GM12878 (cell line): ENCODE data around the gene FER1L5. TPM values are rescaled to one million over a fixed set of nuclear protein-coding genes. Genes with fewer than 3 reads are reported as not detected.

Experiments used
- ATAC-seq: fragments of 200-7000 bp; cut with Tn5 transposase; 3 replicates; pipeline ENCODE4 v1.9.1; 2020; ENCODE audit warnings: mild to moderate bottlenecking, moderate library complexity
- BruUV-seq: library from RNA; stranded (reverse); fragments of 400-500 nt; replicated peaks from 2 replicates; lab custom pipeline; 2021; lab: Mats Ljungman, UMichigan
- CTCF ChIA-PET: fragments of 300-600 bp; sonication (Branson Sonifier 250); formaldehyde crosslinking; extraction: SDS; loops from one replicate; lab custom pipeline; 2021; ENCODE audit warnings: inconsistent platforms; lab: Yijun Ruan, JAX
- POLR2A ChIA-PET: fragments of 350-600 bp; formaldehyde crosslinking; extraction: SDS; loops from one replicate; lab custom pipeline; 2021; ENCODE audit warnings: inconsistent platforms; lab: Charles Lee
- RAD21 ChIA-PET: fragments of 300-600 bp; sonication (Branson Sonifier 250); formaldehyde crosslinking; loops from one replicate; lab custom pipeline; 2023; ENCODE audit warnings: antibody characterized with exemption; ENCODE audit not compliant: unreplicated experiment; lab: Charles Lee
- SMC1A ChIA-PET: fragments of 300-600 bp; sonication (Branson Sonifier 250); formaldehyde crosslinking; loops from one replicate; lab custom pipeline; 2023; ENCODE audit not compliant: unreplicated experiment, uncharacterized antibody; lab: Charles Lee
- DNase-seq: peaks from one replicate; pipeline ENCODE4 v3.0.0-alpha.2; 2011; ENCODE audit warnings: low read depth, low spot score
- FAIRE-seq: peaks from 3 replicates; lab custom pipeline; 2011; peaks lifted over from hg19 to GRCh38; lab: Jason Lieb, UNC
- H2AFZ ChIP-seq: 2 replicates; pipeline ENCODE4 v1.6.0; 2011; ENCODE audit warnings: low read depth, low read length, control low read depth; ENCODE audit not compliant: control insufficient read depth
- H3K27ac ChIP-seq: 2 replicates; pipeline ENCODE4 v1.5.1; 2011; ENCODE audit warnings: control low read depth; ENCODE audit not compliant: control insufficient read depth, insufficient read depth
- H3K27me3 ChIP-seq, 2 experiments: replicated peaks in 1 of 2; 2 replicates each; pipeline versions ENCODE4 v1.6.0 to v1.6.1; 2011; ENCODE audit warnings: low read length in 1 of 2; ENCODE audit not compliant: control insufficient read depth in 2 of 2, insufficient read depth in 2 of 2
- H3K36me3 ChIP-seq, 2 experiments: 2 replicates each; pipeline ENCODE4 v1.5.1; 2011; ENCODE audit warnings: low read length in 1 of 2; ENCODE audit not compliant: control insufficient read depth in 2 of 2, insufficient read depth in 2 of 2
- H3K4me1 ChIP-seq: 2 replicates; pipeline ENCODE4 v1.6.1; 2011; ENCODE audit warnings: mild to moderate bottlenecking, low read length, moderate library complexity, mixed read lengths; ENCODE audit not compliant: control insufficient read depth, insufficient read depth
- H3K4me2 ChIP-seq: 2 replicates; pipeline ENCODE4 v1.6.0; 2011; ENCODE audit warnings: control low read depth; ENCODE audit not compliant: control insufficient read depth, insufficient read depth
- H3K4me3 ChIP-seq: fragments of 200-600 bp; sonication (generic); 2 replicates; pipeline ENCODE4 v1.5.1; 2016
- H3K79me2 ChIP-seq: 2 replicates; pipeline ENCODE4 v1.6.0; 2011; ENCODE audit warnings: low read length; ENCODE audit not compliant: control insufficient read depth, insufficient read depth
- H3K9ac ChIP-seq: 2 replicates; pipeline ENCODE4 v1.8.0; 2011; ENCODE audit warnings: low read length, control low read depth, mixed read lengths; ENCODE audit not compliant: control insufficient read depth, insufficient read depth
- H3K9me3 ChIP-seq: replicated peaks from 3 replicates; pipeline ENCODE4 v1.5.1; 2011; ENCODE audit warnings: mild to moderate bottlenecking, low read length; ENCODE audit not compliant: control insufficient read depth, insufficient read depth
- H4K20me1 ChIP-seq: 2 replicates; pipeline ENCODE4 v1.6.0; 2011; ENCODE audit not compliant: control insufficient read depth, insufficient read depth
- CEBPB ChIP-seq, 2 experiments: fragments of 150-350 bp in 1 of 2; IDR thresholded peaks; 2 replicates each; pipeline ENCODE4 v1.6.1; 2012 to 2014; ENCODE audit warnings: low read depth in 2 of 2, low read length in 2 of 2, borderline replicate concordance in 1 of 2, inconsistent platforms in 1 of 2
- CREM ChIP-seq: IDR thresholded peaks from 2 replicates; pipeline ENCODE4 v1.6.1; 2014; ENCODE audit warnings: antibody characterized with exemption, low read depth
- CTCF ChIP-seq, 3 experiments: IDR thresholded peaks in 2 of 3; conservative IDR thresholded peaks in 1 of 3; 2 replicates each; pipeline ENCODE4 v1.5.1; 2011; ENCODE audit warnings: low read depth in 3 of 3, low read length in 3 of 3, mild to moderate bottlenecking in 3 of 3, control low read depth in 2 of 3, moderate library complexity in 2 of 3, inconsistent platforms in 1 of 3, mixed read lengths in 1 of 3; ENCODE audit not compliant: control insufficient read depth in 2 of 3, insufficient read depth in 1 of 3; ENCODE audit errors: extremely low read depth in 1 of 3
- PAX5 ChIP-seq: IDR thresholded peaks from 2 replicates; pipeline ENCODE4 v1.6.1; 2011; ENCODE audit warnings: low read depth, low read length, borderline replicate concordance
- RAD21 ChIP-seq: IDR thresholded peaks from 2 replicates; pipeline ENCODE4 v1.6.1; 2011; ENCODE audit warnings: mild to moderate bottlenecking, low read depth, low read length, moderate library complexity; ENCODE audit not compliant: insufficient read depth
- RELA ChIP-seq: fragments of 450-650 bp; IDR thresholded peaks from 2 replicates; pipeline ENCODE4 v1.8.0; 2014; ENCODE audit warnings: borderline replicate concordance; ENCODE audit not compliant: partially characterized antibody
- SKIL ChIP-seq: fragments of 450-650 bp; IDR thresholded peaks from 2 replicates; pipeline ENCODE4 v1.6.1; 2017; ENCODE audit warnings: mild to moderate bottlenecking, low read depth, inconsistent platforms; ENCODE audit not compliant: poor library complexity, severe bottlenecking
- SMAD5 ChIP-seq: IDR thresholded peaks from 2 replicates; pipeline ENCODE4 v1.6.1; 2016; ENCODE audit warnings: antibody characterized with exemption, low read depth
- YBX1 ChIP-seq: fragments of 450-650 bp; IDR thresholded peaks from 2 replicates; pipeline ENCODE4 v1.6.1; 2016; ENCODE audit warnings: antibody characterized with exemption
- WGBS: methylation state at CpG from one replicate; pipeline ENCODE4 v1.1.6; 2016; ENCODE audit warnings: low lambda C conversion rate; ENCODE audit not compliant: insufficient replicate concordance, insufficient coverage; ENCODE audit errors: missing lambda C conversion rate; 5-methylcytosine and 5-hydroxymethylcytosine counted together
- in situ Hi-C: fragments of 300-500 bp; cut with MboI; formaldehyde crosslinking; loops from 9 replicates; pipeline ENCODE4 v1.14.3; 2018; ENCODE audit warnings: mixed read lengths
- intact Hi-C: fragments of 100-400 bp; cut with micrococcal nuclease; formaldehyde crosslinking; loops from one replicate; pipeline ENCODE4 v1.14.2; 2022; ENCODE audit not compliant: unreplicated experiment
- polyA plus RNA-seq, 11 experiments: library from polyadenylated mRNA; depleted of rRNA in 4 of 11; unstranded in 6 of 11; stranded (reverse) in 5 of 11; fragments of >200 nt; fragmentation: Nextera tagmentation in 4 of 11; fragmentation: Illumina TruSeq in 1 of 11; extraction: Ambion mirVana in 4 of 11; extraction: Trizol in 1 of 11; gene quantifications; 1 replicate in 1 of 11; 2 replicates in 10 of 11; pipeline versions ENCODE4 v1.2.1 to v1.2.3, GENCODE V29; 2011 to 2016; ENCODE audit warnings: inconsistent platforms in 2 of 11, missing spikeins in 2 of 11, low read depth in 1 of 11
- total RNA-seq, 4 experiments: library from RNA; depleted of rRNA in 3 of 4; stranded (reverse); fragments of >200 nt in 3 of 4; fragmentation: Illumina TruSeq in 1 of 4; extraction: Trizol in 1 of 4; gene quantifications; 2 replicates each; pipeline versions ENCODE4 v1.2.1 to v1.2.3, GENCODE V29; 2013 to 2021

The FER1L5 gene
- total and polyA plus RNA-seq, 10 of the 15 experiments (the other 5 are each of a cell fraction or from before 2014, with no cell fraction given): not detected

- CTCF ChIA-PET: interaction anchor here (0.9 kb wide), 1 partner anchor 194 kb away, joined by 3 read pairs; the partner anchor contains the start of gene ANKRD39
- FAIRE-seq: no peak
Observed at GRCh38 chr2:96663829-96664228, 21.3 kb downstream of the FER1L5 start.

GRCh38 chr2:96664366-96664925, 21.9 kb downstream of the FER1L5 start:
- 51% methylated on average over 3 of the region's 3 CpGs for WGBS
- ChIA-PET POLR2A (no interaction called here), CTCF (interaction anchor here (0.7 to 0.9 kb wide), 3 partner anchors 65 to 193 kb away, joined by 3 read pairs; partner anchors contain the start of gene ANKRD39), SMC1A (interaction anchor here (0.9 kb wide), 1 partner anchor 26 kb away, joined by 3 read pairs; no protein-coding TSS in a partner anchor), RAD21 (no interaction called here)
- H2AFZ ChIP-seq: no peak overlapping the region
- no TSS peak for BruUV-seq
- no peaks in the 10 kb centered on the region for H4K20me1 ChIP-seq
- no peak for ATAC-seq
- in situ Hi-C loops: no loop called here
- H3K27me3 ChIP-seq: peaks cover 0 to 2% of the 10 kb centered on the region in 2 experiments; a peak in 1 of 4 replicates
- TF ChIP-seq CTCF (IDR thresholded peaks at IDR 0.05 in 2 of 3, conservative IDR thresholded peaks at IDR 0.05 in 1 of 3; ENCODE audit: control insufficient read depth in 2 of 3, extremely low read depth in 1 of 3, insufficient read depth in 1 of 3, low read depth in 3 of 3, low read length in 3 of 3) (no peak), CEBPB (IDR thresholded peaks at IDR 0.05; ENCODE audit: borderline replicate concordance in 1 of 2, low read depth in 2 of 2, low read length in 2 of 2) (no peak), RAD21 (no peak), YBX1 (no peak), PAX5 (no peak), CREM (no peak), RELA (no peak), SKIL (no peak)
- no peak overlapping the region for H3K4me3 ChIP-seq
- no peaks in the 10 kb centered on the region for H3K4me1 ChIP-seq
- no peaks in the 10 kb centered on the region for H3K9me3 ChIP-seq
- intact Hi-C loops: no loop called here
- DNase-seq: no peak
- no peak overlapping the region for H3K4me2 ChIP-seq
- no peak overlapping the region for H3K27ac ChIP-seq
- FAIRE-seq: no peak
- no peaks in the 10 kb centered on the region for H3K79me2 ChIP-seq
- H3K9ac ChIP-seq: no peak overlapping the region
- H3K36me3 ChIP-seq: no peaks in the 10 kb centered on the region

More at GRCh38 chr2:96663829-96664228, 21.3 kb downstream of the FER1L5 start:
- Histone ChIP-seq H2AFZ (no peak overlapping the region), H3K27me3 (0 out of 4 replicates have a peak, but pooled peaks cover 0 to 2% of the 10 kb centered on the region in 2 experiments), H3K36me3 (no peaks in the 10 kb centered on the region), H3K27ac (no peak overlapping the region), H3K9ac (no peak overlapping the region), H3K9me3 (no peaks in the 10 kb centered on the region), H3K79me2 (no peaks in the 10 kb centered on the region), H3K4me1 (no peaks in the 10 kb centered on the region), H3K4me2 (no peak overlapping the region), H3K4me3 (no peak overlapping the region), H4K20me1 (no peaks in the 10 kb centered on the region)
- WGBS: 32% methylated on average over 7 of the region's 7 CpGs
- BruUV-seq: no TSS peak
- ChIA-PET SMC1A (no interaction called here), POLR2A (interaction anchor here (0.9 kb wide), 1 partner anchor 100 kb away, joined by 3 read pairs; no protein-coding TSS in a partner anchor), RAD21 (no interaction called here)
- DNase-seq (no peak), ATAC-seq (no peak)
- intact Hi-C loops: no loop called here
- TF ChIP-seq RAD21 (no peak), SMAD5 (no peak)
- in situ Hi-C loops: no loop called here
